ENCODE data around the gene USHBP1. TPM values are rescaled to one million over a fixed set of nuclear protein-coding genes. Genes with fewer than 3 reads are reported as not detected.

Gene USHBP1
- total RNA-seq, 1 experiment from 2014 or later: 6.4 TPM

DNA sequence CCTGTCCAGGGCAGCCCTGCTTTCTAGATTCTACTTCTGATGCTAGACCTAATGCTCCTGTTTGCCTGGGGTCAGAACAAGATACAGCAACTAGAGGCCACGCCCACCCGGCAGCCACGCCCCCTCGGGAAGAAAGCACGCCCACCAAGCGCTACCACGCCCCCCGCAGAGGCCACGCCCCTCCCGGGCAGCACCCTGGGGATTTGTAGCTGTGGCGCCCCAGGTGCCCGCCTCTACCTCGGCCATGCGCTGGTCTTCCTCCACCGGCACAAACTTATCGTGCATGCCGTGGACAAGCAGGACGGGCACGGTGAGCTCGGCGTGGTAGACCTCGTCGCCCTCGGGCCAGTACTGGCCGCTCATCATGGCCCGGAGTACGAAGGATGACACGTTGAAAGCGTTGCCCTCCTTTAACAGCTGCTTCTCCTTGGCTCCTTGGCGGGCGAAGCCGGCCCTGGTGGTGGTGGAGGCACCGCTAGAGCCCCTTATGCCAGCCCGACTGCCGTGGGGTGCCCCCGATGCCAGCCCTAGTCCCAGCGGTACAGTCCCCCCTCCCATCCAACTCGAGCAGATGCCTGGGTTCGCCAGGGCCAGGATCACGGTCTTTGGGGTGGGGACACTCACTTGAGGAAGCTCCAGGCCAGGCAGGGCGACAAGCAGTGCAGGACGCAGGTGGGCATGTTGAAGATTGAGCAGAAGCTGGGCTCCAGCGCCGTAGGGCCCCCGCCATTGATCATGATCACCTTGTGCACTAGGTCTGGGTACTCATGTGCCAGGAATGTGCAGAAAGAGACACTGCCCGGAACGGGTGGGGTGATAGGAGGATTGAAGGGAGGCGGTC, 29.7 kb upstream of the USHBP1 start:
- Histone ChIP-seq H2BK20ac (ENCODE audit: low read depth, low read length, poor library complexity, severe bottlenecking) (no peak overlapping the region), H3K56ac (ENCODE audit: insufficient read length, low read depth, low read length) (no peak overlapping the region), H4K20me1 (ENCODE audit: control insufficient read depth, insufficient read depth, insufficient read length) (no peaks in the 10 kb centered on the region), H2BK120ac (ENCODE audit: low read depth, low read length, poor library complexity, severe bottlenecking) (no peak overlapping the region), H4K5ac (ENCODE audit: insufficient read length, low read depth, low read length) (no peak overlapping the region), H3K14ac (ENCODE audit: insufficient read depth, low read length) (no peak overlapping the region), H3K4me2 (ENCODE audit: insufficient read depth, insufficient read length, low read length) (peak overlapping the region; percentile 78), H2BK12ac (ENCODE audit: insufficient read length, low read depth, low read length) (no peak overlapping the region), H3K79me1 (ENCODE audit: insufficient read depth, low read depth, low read length, poor library complexity, severe bottlenecking) (no peaks in the 10 kb centered on the region), H3K4me1 (ENCODE audit: insufficient read depth, low read length) (no peaks in the 10 kb centered on the region; the same call in 1 of the 2 replicates), H2AFZ (ENCODE audit: low read length) (no peak overlapping the region), H3K9me3 (ENCODE audit: control insufficient read depth, low read depth, low read length) (no peaks in the 10 kb centered on the region), H2BK15ac (ENCODE audit: low read depth, low read length) (no peak overlapping the region), H3K9ac (ENCODE audit: extremely low read depth, insufficient read length, low read length) (no peak overlapping the region), H3K18ac (ENCODE audit: insufficient read length, low read depth, low read length) (no peak overlapping the region), H4K8ac (replicated peaks; ENCODE audit: insufficient read length, low read depth, low read length) (no peak overlapping the region), H3K4ac (ENCODE audit: low read depth, low read length) (no peak overlapping the region), H2BK5ac (ENCODE audit: insufficient read length, low read length) (no peak overlapping the region), H3K27me3 (ENCODE audit: insufficient read depth, low read length) (no peaks in the 10 kb centered on the region), H3K23me2 (ENCODE audit: insufficient read length, low read depth, low read length, poor library complexity, severe bottlenecking) (no peaks in the 10 kb centered on the region), H3T11ph (ENCODE audit: low read length) (no peak overlapping the region), H3K23ac (ENCODE audit: insufficient read length, low read depth, low read length) (no peak overlapping the region), H4K91ac (ENCODE audit: insufficient read length, low read depth, low read length) (no peak overlapping the region), H3K79me2 (ENCODE audit: insufficient read depth, low read length) (no peaks in the 10 kb centered on the region), H3K27ac (ENCODE audit: insufficient read length, low read depth, low read length) (no peak overlapping the region), H2AK5ac (ENCODE audit: insufficient read length, low read length) (no peak overlapping the region)
- H3K36me3 Mint-ChIP-seq (ENCODE audit: insufficient read depth in 1 of 3, low read depth in 3 of 3): peaks cover 20 to 24% (median 21%) of the 10 kb centered on the region in 3 experiments
- H3K27ac Mint-ChIP-seq: peak overlapping the region in 1 of 3 experiments; percentile 89; a peak in 1 of 7 replicates
- DNase-seq: peak; percentile 88
- peaks cover 2% of the 10 kb centered on the region; the same call in 1 of the 2 replicates for H3K27me3 Mint-ChIP-seq (ENCODE audit: low read depth)
- WGBS (ENCODE audit: extremely low coverage, insufficient read length, low lambda C conversion rate): no CpG with 5 or more reads among the region's 48 CpGs
- H3K4me1 Mint-ChIP-seq: peaks cover 5 to 21% of the 10 kb centered on the region in 2 experiments; a peak in 2 of 4 replicates
- H3K9me3 Mint-ChIP-seq: peaks cover 4% of the 10 kb centered on the region in 2 experiments; a peak in 3 of 5 replicates
- H3K4me3 Mint-ChIP-seq: peak overlapping the region; percentile 80 to 89
- TF ChIP-seq, protein P1, sequence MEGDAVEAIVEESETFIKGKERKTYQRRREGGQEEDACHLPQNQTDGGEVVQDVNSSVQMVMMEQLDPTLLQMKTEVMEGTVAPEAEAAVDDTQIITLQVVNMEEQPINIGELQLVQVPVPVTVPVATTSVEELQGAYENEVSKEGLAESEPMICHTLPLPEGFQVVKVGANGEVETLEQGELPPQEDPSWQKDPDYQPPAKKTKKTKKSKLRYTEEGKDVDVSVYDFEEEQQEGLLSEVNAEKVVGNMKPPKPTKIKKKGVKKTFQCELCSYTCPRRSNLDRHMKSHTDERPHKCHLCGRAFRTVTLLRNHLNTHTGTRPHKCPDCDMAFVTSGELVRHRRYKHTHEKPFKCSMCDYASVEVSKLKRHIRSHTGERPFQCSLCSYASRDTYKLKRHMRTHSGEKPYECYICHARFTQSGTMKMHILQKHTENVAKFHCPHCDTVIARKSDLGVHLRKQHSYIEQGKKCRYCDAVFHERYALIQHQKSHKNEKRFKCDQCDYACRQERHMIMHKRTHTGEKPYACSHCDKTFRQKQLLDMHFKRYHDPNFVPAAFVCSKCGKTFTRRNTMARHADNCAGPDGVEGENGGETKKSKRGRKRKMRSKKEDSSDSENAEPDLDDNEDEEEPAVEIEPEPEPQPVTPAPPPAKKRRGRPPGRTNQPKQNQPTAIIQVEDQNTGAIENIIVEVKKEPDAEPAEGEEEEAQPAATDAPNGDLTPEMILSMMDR (conservative IDR thresholded peaks at IDR 0.05): no peak

Data from H9 (cell line).